SK-N-SH treated with all-trans-retinoic acid at 6 μM for 48 hours (cell line): ENCODE results near the gene ASPRV1.

ENCODE experiments used
- ESRRG ChIP-seq: fragments of 250-450 bp; sonication (Bioruptor Pico); IDR thresholded peaks from 2 replicates; pipeline ENCODE4 v1.6.1; 2021; ENCODE audit warnings: mild to moderate bottlenecking
- GLIS3 ChIP-seq: fragments of 250-450 bp; sonication (Bioruptor Pico); IDR thresholded peaks from 2 replicates; pipeline ENCODE4 v1.5.0; 2020; ENCODE audit warnings: mild to moderate bottlenecking, moderate library complexity
- RARB ChIP-seq: fragments of 250-450 bp; sonication (Bioruptor Pico); IDR thresholded peaks from 2 replicates; pipeline ENCODE4 v1.8.0; 2021; ENCODE audit warnings: mild to moderate bottlenecking, moderate library complexity
- TOX ChIP-seq: fragments of 250-450 bp; sonication (Bioruptor Pico); IDR thresholded peaks from 2 replicates; pipeline ENCODE4 v1.8.0; 2021; ENCODE audit warnings: mild to moderate bottlenecking, moderate library complexity, borderline replicate concordance
- ZC3H10 ChIP-seq: fragments of 250-450 bp; sonication (Bioruptor Pico); IDR thresholded peaks from 2 replicates; pipeline ENCODE4 v1.5.1; 2021; ENCODE audit warnings: mild to moderate bottlenecking, moderate library complexity
- ZFP30 ChIP-seq: fragments of 450-650 bp; formaldehyde crosslinking; IDR thresholded peaks from 2 replicates; pipeline ENCODE4 v1.5.0; 2022; ENCODE audit warnings: mild to moderate bottlenecking, moderate library complexity
- ZNF565 ChIP-seq: fragments of 450-650 bp; formaldehyde crosslinking; conservative IDR thresholded peaks from 2 replicates; pipeline ENCODE4 v1.5.0; 2020; ENCODE audit warnings: low read depth, mild to moderate bottlenecking, moderate library complexity
- ZNF70 ChIP-seq: fragments of 450-650 bp; formaldehyde crosslinking; IDR thresholded peaks from 2 replicates; pipeline ENCODE4 v1.5.0; 2020; ENCODE audit warnings: mild to moderate bottlenecking, moderate library complexity
- TF ChIP-seq, protein P1 (sequence below): fragments of 250-450 bp; sonication (Bioruptor Pico); IDR thresholded peaks from 2 replicates; pipeline ENCODE4 v1.8.0; 2021; ENCODE audit warnings: low read depth, mild to moderate bottlenecking, moderate library complexity, borderline replicate concordance
- TF ChIP-seq, protein P2 (sequence below): fragments of 250-450 bp; sonication (Bioruptor Pico); IDR thresholded peaks from 2 replicates; pipeline ENCODE4 v1.8.0; 2020; ENCODE audit warnings: mild to moderate bottlenecking, moderate library complexity, borderline replicate concordance
- TF ChIP-seq, protein P3 (sequence below): fragments of 250-450 bp; sonication (Bioruptor Pico); IDR thresholded peaks from 2 replicates; pipeline ENCODE4 v1.5.1; 2020; ENCODE audit warnings: low read depth, mild to moderate bottlenecking, moderate library complexity
- TF ChIP-seq, protein P4 (sequence below): fragments of 250-450 bp; sonication (Bioruptor Pico); IDR thresholded peaks from 2 replicates; pipeline ENCODE4 v1.5.1; 2021; ENCODE audit warnings: mild to moderate bottlenecking, moderate library complexity

DNA sequence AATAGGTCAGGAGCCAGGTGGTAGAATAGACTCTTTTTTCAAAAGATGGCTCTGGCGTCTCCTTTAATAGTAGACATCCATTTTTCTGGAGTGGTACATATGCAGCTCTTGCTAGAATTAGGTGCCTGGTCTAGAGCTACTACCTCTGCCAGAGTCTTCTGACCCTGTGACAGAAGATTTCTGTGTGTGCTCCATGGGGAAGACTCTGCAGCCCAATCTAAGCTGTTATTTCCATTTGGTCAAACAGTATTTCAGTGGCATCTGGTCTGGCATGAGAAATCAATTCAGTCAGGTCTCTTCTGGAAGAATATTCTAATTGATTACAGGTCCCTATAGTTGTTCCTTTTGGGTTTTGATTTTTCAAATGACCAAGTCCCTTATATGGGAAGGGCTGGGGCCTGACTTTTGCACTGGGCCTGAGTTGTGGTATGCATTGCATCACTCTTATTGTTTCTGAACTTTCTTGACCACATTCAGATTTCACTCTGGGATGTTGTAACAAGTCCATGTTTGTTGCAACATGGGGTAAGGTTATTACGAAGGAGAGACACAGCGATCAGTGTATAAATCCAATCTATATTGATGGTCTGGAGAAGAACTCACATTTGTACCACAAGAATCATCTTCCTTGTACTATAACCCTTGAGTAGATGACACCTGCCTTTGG lies 34.4 kb downstream of the ASPRV1 start:
- TF ChIP-seq GLIS3 (CRISPR knock-in tag) (no peak), TOX (CRISPR knock-in tag) (no peak), RARB (CRISPR knock-in tag) (no peak), ZFP30 (CRISPR knock-in tag) (no peak), ZNF565 (CRISPR knock-in tag) (no peak), ZNF70 (CRISPR knock-in tag) (no peak), ESRRG (CRISPR knock-in tag) (no peak), ZC3H10 (CRISPR knock-in tag) (no peak)
- TF ChIP-seq, protein P1, sequence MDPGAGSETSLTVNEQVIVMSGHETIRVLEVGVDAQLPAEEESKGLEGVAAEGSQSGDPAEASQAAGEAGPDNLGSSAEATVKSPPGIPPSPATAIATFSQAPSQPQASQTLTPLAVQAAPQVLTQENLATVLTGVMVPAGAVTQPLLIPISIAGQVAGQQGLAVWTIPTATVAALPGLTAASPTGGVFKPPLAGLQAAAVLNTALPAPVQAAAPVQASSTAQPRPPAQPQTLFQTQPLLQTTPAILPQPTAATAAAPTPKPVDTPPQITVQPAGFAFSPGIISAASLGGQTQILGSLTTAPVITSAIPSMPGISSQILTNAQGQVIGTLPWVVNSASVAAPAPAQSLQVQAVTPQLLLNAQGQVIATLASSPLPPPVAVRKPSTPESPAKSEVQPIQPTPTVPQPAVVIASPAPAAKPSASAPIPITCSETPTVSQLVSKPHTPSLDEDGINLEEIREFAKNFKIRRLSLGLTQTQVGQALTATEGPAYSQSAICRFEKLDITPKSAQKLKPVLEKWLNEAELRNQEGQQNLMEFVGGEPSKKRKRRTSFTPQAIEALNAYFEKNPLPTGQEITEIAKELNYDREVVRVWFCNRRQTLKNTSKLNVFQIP (CRISPR knock-in tag), result no peak
- TF ChIP-seq, protein P2, sequence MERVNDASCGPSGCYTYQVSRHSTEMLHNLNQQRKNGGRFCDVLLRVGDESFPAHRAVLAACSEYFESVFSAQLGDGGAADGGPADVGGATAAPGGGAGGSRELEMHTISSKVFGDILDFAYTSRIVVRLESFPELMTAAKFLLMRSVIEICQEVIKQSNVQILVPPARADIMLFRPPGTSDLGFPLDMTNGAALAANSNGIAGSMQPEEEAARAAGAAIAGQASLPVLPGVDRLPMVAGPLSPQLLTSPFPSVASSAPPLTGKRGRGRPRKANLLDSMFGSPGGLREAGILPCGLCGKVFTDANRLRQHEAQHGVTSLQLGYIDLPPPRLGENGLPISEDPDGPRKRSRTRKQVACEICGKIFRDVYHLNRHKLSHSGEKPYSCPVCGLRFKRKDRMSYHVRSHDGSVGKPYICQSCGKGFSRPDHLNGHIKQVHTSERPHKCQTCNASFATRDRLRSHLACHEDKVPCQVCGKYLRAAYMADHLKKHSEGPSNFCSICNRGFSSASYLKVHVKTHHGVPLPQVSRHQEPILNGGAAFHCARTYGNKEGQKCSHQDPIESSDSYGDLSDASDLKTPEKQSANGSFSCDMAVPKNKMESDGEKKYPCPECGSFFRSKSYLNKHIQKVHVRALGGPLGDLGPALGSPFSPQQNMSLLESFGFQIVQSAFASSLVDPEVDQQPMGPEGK (CRISPR knock-in tag), result no peak
- TF ChIP-seq, protein P3, sequence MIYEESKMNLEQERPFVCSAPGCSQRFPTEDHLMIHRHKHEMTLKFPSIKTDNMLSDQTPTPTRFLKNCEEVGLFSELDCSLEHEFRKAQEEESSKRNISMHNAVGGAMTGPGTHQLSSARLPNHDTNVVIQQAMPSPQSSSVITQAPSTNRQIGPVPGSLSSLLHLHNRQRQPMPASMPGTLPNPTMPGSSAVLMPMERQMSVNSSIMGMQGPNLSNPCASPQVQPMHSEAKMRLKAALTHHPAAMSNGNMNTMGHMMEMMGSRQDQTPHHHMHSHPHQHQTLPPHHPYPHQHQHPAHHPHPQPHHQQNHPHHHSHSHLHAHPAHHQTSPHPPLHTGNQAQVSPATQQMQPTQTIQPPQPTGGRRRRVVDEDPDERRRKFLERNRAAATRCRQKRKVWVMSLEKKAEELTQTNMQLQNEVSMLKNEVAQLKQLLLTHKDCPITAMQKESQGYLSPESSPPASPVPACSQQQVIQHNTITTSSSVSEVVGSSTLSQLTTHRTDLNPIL (CRISPR knock-in tag), result no peak
- TF ChIP-seq, protein P4, sequence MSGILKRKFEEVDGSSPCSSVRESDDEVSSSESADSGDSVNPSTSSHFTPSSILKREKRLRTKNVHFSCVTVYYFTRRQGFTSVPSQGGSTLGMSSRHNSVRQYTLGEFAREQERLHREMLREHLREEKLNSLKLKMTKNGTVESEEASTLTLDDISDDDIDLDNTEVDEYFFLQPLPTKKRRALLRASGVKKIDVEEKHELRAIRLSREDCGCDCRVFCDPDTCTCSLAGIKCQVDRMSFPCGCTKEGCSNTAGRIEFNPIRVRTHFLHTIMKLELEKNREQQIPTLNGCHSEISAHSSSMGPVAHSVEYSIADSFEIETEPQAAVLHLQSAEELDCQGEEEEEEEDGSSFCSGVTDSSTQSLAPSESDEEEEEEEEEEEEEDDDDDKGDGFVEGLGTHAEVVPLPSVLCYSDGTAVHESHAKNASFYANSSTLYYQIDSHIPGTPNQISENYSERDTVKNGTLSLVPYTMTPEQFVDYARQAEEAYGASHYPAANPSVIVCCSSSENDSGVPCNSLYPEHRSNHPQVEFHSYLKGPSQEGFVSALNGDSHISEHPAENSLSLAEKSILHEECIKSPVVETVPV (CRISPR knock-in tag), result no peak
